Measurements from ENCODE around the gene CDCA5.

CDCA5 gene

GRCh38 chr11:65118097-65118837 is 34.4 kb upstream of the CDCA5 start:
- no peak overlapping the region for H4K91ac ChIP-seq (ENCODE audit: low read length)
- peaks cover 50 to 53% of the 10 kb centered on the region in 2 experiments for H3K36me3 ChIP-seq (ENCODE audit: control insufficient read depth in 1 of 2, insufficient read depth in 2 of 2, low read depth in 1 of 2, low read length in 2 of 2)
- no peak overlapping the region for H3K23ac ChIP-seq (ENCODE audit: low read length in 2 of 2)
- no peak overlapping the region for H3K14ac ChIP-seq (ENCODE audit: low read length in 2 of 2)
- H2BK12ac ChIP-seq (ENCODE audit: low read length in 2 of 2): no peak overlapping the region
- H3K4ac ChIP-seq (ENCODE audit: low read depth in 1 of 2, low read length in 2 of 2): no peak overlapping the region
- H2BK5ac ChIP-seq (ENCODE audit: low read depth, low read length, poor library complexity, severe bottlenecking): no peak overlapping the region
- H2AK5ac ChIP-seq (ENCODE audit: low read length, severe bottlenecking): no peak overlapping the region
- H3K27me3 ChIP-seq (ENCODE audit: control insufficient read depth in 1 of 2, insufficient read depth in 1 of 2, low read length in 2 of 2): no peaks in the 10 kb centered on the region
- H3K4me2 ChIP-seq (ENCODE audit: low read length, poor library complexity, severe bottlenecking): no peak overlapping the region
- no peak overlapping the region for H3K4me3 ChIP-seq (ENCODE audit: insufficient read depth in 1 of 2, low read depth in 1 of 2, low read length in 2 of 2)
- DNase-seq: no peak
- H2AFZ ChIP-seq (ENCODE audit: low read depth, low read length): no peak overlapping the region
- no peak overlapping the region for H2BK15ac ChIP-seq (ENCODE audit: low read depth, poor library complexity, severe bottlenecking)
- H4K8ac ChIP-seq (ENCODE audit: low read length): no peak overlapping the region
- H3K79me1 ChIP-seq (replicated peaks; ENCODE audit: low read length, poor library complexity, severe bottlenecking): peaks cover 20% of the 10 kb centered on the region
- H3K9ac ChIP-seq (ENCODE audit: low read length): peak overlapping the region; percentile 98
- no peak overlapping the region for H2BK120ac ChIP-seq (ENCODE audit: low read depth, low read length)
- no peak overlapping the region for H3K18ac ChIP-seq (ENCODE audit: low read depth in 1 of 2, low read length in 2 of 2)
- WGBS: 90% methylated on average over 18 of the region's 18 CpGs
- peaks cover 31% of the 10 kb centered on the region for H3K4me1 ChIP-seq (ENCODE audit: control insufficient read depth, insufficient read depth, low read depth, low read length)
- H3K27ac ChIP-seq (ENCODE audit: low read length, poor library complexity, severe bottlenecking): no peak overlapping the region
- no peaks in the 10 kb centered on the region for H3K9me3 ChIP-seq (ENCODE audit: control insufficient read depth, low read length)

GRCh38 chr11:65117206-65118096 is 33.6 kb upstream of the CDCA5 start, which contains the start of gene ZNHIT2:
TSS of gene ZNHIT2 (minus strand) at chr11:65117701. CDS start at chr11:65117653, 48 bp downstream.
- Histone ChIP-seq H3K4ac (ENCODE audit: low read depth in 1 of 2, low read length in 2 of 2) (peak within 1 kb of the TSS; percentile 81 to 83), H3K9ac (ENCODE audit: low read length) (peak within 1 kb of the TSS; percentile 98), H3K9me3 (ENCODE audit: control insufficient read depth, low read length) (no peaks in the 10 kb centered on the region), H2BK15ac (ENCODE audit: low read depth, poor library complexity, severe bottlenecking) (no peak within 1 kb of the TSS), H3K23ac (ENCODE audit: low read length in 2 of 2) (no peak within 1 kb of the TSS), H4K8ac (ENCODE audit: low read length) (peak within 1 kb of the TSS; percentile 89), H3K4me3 (ENCODE audit: insufficient read depth in 1 of 2, low read depth in 1 of 2, low read length in 2 of 2) (peak within 1 kb of the TSS; percentile 86 to 96), H3K36me3 (ENCODE audit: control insufficient read depth in 1 of 2, insufficient read depth in 2 of 2, low read depth in 1 of 2, low read length in 2 of 2) (peaks cover 50 to 53% of the 10 kb centered on the region in 2 experiments), H3K4me1 (ENCODE audit: control insufficient read depth, insufficient read depth, low read depth, low read length) (peaks cover 35% of the 10 kb centered on the region), H2BK120ac (ENCODE audit: low read depth, low read length) (no peak within 1 kb of the TSS), H2AK5ac (ENCODE audit: low read length, severe bottlenecking) (no peak within 1 kb of the TSS), H3K14ac (ENCODE audit: low read length in 2 of 2) (peak within 1 kb of the TSS in 1 of 2 experiments; percentile 92), H3K4me2 (ENCODE audit: low read length, poor library complexity, severe bottlenecking) (peak within 1 kb of the TSS; percentile 79), H4K91ac (ENCODE audit: low read length) (peak within 1 kb of the TSS; percentile 83), H2BK12ac (ENCODE audit: low read length in 2 of 2) (no peak within 1 kb of the TSS), H2BK5ac (ENCODE audit: low read depth, low read length, poor library complexity, severe bottlenecking) (peak within 1 kb of the TSS; percentile 50), H3K18ac (ENCODE audit: low read depth in 1 of 2, low read length in 2 of 2) (peak within 1 kb of the TSS; percentile 41 to 94), H3K79me1 (replicated peaks; ENCODE audit: low read length, poor library complexity, severe bottlenecking) (peaks cover 20% of the 10 kb centered on the region), H2AFZ (ENCODE audit: low read depth, low read length) (peak within 1 kb of the TSS; percentile 79), H3K27me3 (ENCODE audit: control insufficient read depth in 1 of 2, insufficient read depth in 1 of 2, low read length in 2 of 2) (no peaks in the 10 kb centered on the region), H3K27ac (ENCODE audit: low read length, poor library complexity, severe bottlenecking) (peak within 1 kb of the TSS; percentile 80)
- DNase-seq: peak; percentile 98
- under 1% methylated on average over 89 of the region's 89 CpGs for WGBS

GRCh38 chr11:65116370-65117205 is 32.7 kb upstream of the CDCA5 start:
- DNase-seq: peak; percentile 64
- peak overlapping the region in 1 of 2 experiments; percentile 41 for H3K18ac ChIP-seq (ENCODE audit: low read depth in 1 of 2, low read length in 2 of 2)

More at GRCh38 chr11:65116370-65117205, 32.7 kb upstream of the CDCA5 start:
- H2BK15ac ChIP-seq (ENCODE audit: low read depth, poor library complexity, severe bottlenecking): no peak overlapping the region
- peak overlapping the region; percentile 98 for H3K9ac ChIP-seq (ENCODE audit: low read length)
- H2AK5ac ChIP-seq (ENCODE audit: low read length, severe bottlenecking): peak overlapping the region; percentile 16
- no peak overlapping the region for H2BK12ac ChIP-seq (ENCODE audit: low read length in 2 of 2)
- peak overlapping the region; percentile 83 for H4K91ac ChIP-seq (ENCODE audit: low read length)
- H3K4me1 ChIP-seq (ENCODE audit: control insufficient read depth, insufficient read depth, low read depth, low read length): peaks cover 41% of the 10 kb centered on the region
- peak overlapping the region; percentile 89 for H4K8ac ChIP-seq (ENCODE audit: low read length)
- 36% methylated on average over 68 of the region's 68 CpGs for WGBS
- peak overlapping the region; percentile 35 for H2BK5ac ChIP-seq (ENCODE audit: low read depth, low read length, poor library complexity, severe bottlenecking)
- H2BK120ac ChIP-seq (ENCODE audit: low read depth, low read length): no peak overlapping the region
- peaks cover 27% of the 10 kb centered on the region for H3K79me1 ChIP-seq (replicated peaks; ENCODE audit: low read length, poor library complexity, severe bottlenecking)
- H2AFZ ChIP-seq (ENCODE audit: low read depth, low read length): no peak overlapping the region
- H3K9me3 ChIP-seq (ENCODE audit: control insufficient read depth, low read length): no peaks in the 10 kb centered on the region
- peak overlapping the region; percentile 86 to 96 for H3K4me3 ChIP-seq (ENCODE audit: insufficient read depth in 1 of 2, low read depth in 1 of 2, low read length in 2 of 2)
- H3K36me3 ChIP-seq (ENCODE audit: control insufficient read depth in 1 of 2, insufficient read depth in 2 of 2, low read depth in 1 of 2, low read length in 2 of 2): peaks cover 50 to 53% of the 10 kb centered on the region in 2 experiments
- peak overlapping the region; percentile 6 for H3K27ac ChIP-seq (ENCODE audit: low read length, poor library complexity, severe bottlenecking)
- no peak overlapping the region for H3K14ac ChIP-seq (ENCODE audit: low read length in 2 of 2)
- H3K27me3 ChIP-seq (ENCODE audit: control insufficient read depth in 1 of 2, insufficient read depth in 1 of 2, low read length in 2 of 2): no peaks in the 10 kb centered on the region
- H3K23ac ChIP-seq (ENCODE audit: low read length in 2 of 2): no peak overlapping the region
- peak overlapping the region; percentile 81 to 83 for H3K4ac ChIP-seq (ENCODE audit: low read depth in 1 of 2, low read length in 2 of 2)
- H3K4me2 ChIP-seq (ENCODE audit: low read length, poor library complexity, severe bottlenecking): peak overlapping the region; percentile 79
